Large intestine (tissue), 3 donors: Measurements from ENCODE around the gene SLX1A. TPM values are rescaled to one million over a fixed set of nuclear protein-coding genes. Genes with fewer than 3 reads are reported as not detected.
"Not testable (repeated sequence)": the region's sequence is repeated elsewhere in the genome, so short reads cannot be mapped to it uniquely, and the experiment has no call there.

Experiments
- DNase-seq, 2 donors: peaks; one replicate each; pipeline versions ENCODE4 v3.0.0 to v3.0.0-alpha.2; 2013
- H3K27ac ChIP-seq: one replicate; pipeline ENCODE4 v1.5.1; 2013; ENCODE audit warnings: low read length
- H3K27me3 ChIP-seq: 2 replicates; pipeline ENCODE4 v1.6.1; 2013; ENCODE audit warnings: low read length; ENCODE audit not compliant: control insufficient read depth, insufficient read depth
- H3K36me3 ChIP-seq: 2 replicates; pipeline ENCODE4 v1.6.1; 2013; ENCODE audit warnings: low read length; ENCODE audit not compliant: control insufficient read depth, insufficient read depth
- H3K4me1 ChIP-seq: one replicate; pipeline ENCODE4 v1.6.1; 2013; ENCODE audit warnings: low read length; ENCODE audit not compliant: control insufficient read depth, insufficient read depth
- H3K4me3 ChIP-seq: one replicate; pipeline ENCODE4 v1.5.1; 2013; ENCODE audit warnings: low read length
- H3K9me3 ChIP-seq: one replicate; pipeline ENCODE4 v1.6.1; 2013; ENCODE audit warnings: mild to moderate bottlenecking, low read depth, low read length, moderate library complexity; ENCODE audit not compliant: control insufficient read depth
- WGBS: methylation state at CpG from one replicate; pipeline ENCODE4 v1.1.5; 2013; ENCODE audit warnings: low lambda C conversion rate; ENCODE audit not compliant: insufficient coverage; 5-methylcytosine and 5-hydroxymethylcytosine counted together
- polyA plus RNA-seq: library from polyadenylated mRNA; unstranded; fragments of 120-200 nt; gene quantifications from one replicate; pipeline ENCODE4 v1.2.1, GENCODE V29; 2013

SLX1A gene
- polyA plus RNA-seq, 1 donor = 74.9 TPM

DNA sequence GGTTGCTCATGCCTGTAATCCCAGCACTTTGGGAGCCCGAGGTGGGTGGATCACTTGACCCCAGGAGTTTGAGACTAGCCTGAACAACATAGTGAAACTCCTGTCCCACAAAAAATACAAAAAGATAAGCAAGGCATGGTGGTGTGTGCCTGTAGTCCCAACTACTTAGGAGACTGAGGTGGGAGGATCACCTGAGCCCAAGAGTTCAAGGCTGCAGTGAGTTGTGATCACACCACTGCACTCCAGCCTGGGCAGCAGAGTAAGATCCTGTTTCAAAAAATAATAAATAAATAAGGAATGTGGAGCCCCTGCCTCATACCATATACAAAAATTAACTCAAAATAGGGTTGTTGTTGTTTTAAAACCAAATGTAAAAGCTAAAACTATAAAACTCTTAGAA, 36.5 kb upstream of the SLX1A start:
- no peaks in the 10 kb centered on the region for H3K4me1 ChIP-seq
- no peaks in the 10 kb centered on the region for H3K36me3 ChIP-seq
- DNase-seq = no peak
- H3K27ac ChIP-seq = no peak overlapping the region
- no peaks in the 10 kb centered on the region for H3K27me3 ChIP-seq
- H3K9me3 ChIP-seq = no peaks in the 10 kb centered on the region
- H3K4me3 ChIP-seq = no peak overlapping the region
- no CpG with 5 or more reads among the region's 1 CpG for WGBS

GRCh38 chr16:30163538-30163937, 30.1 kb upstream of the SLX1A start:
- DNase-seq = no peak
- H3K36me3 ChIP-seq = no peaks in the 10 kb centered on the region
- no peaks in the 10 kb centered on the region for H3K4me1 ChIP-seq
- no CpG with 5 or more reads among the region's 3 CpGs for WGBS
- H3K9me3 ChIP-seq = no peaks in the 10 kb centered on the region
- no peak overlapping the region for H3K4me3 ChIP-seq
- H3K27ac ChIP-seq = no peak overlapping the region
- no peaks in the 10 kb centered on the region for H3K27me3 ChIP-seq

- H3K9me3 ChIP-seq = no peaks in the 10 kb centered on the region
- H3K4me3 ChIP-seq = no peak overlapping the region
- no peak for DNase-seq
- H3K27me3 ChIP-seq = no peaks in the 10 kb centered on the region
- WGBS = no CpG with 5 or more reads among the region's 11 CpGs
- H3K4me1 ChIP-seq = no peaks in the 10 kb centered on the region
- no peak overlapping the region for H3K27ac ChIP-seq
- no peaks in the 10 kb centered on the region for H3K36me3 ChIP-seq
Measured at GRCh38 chr16:30166202-30166902, 27.3 kb upstream of the SLX1A start.

DNA sequence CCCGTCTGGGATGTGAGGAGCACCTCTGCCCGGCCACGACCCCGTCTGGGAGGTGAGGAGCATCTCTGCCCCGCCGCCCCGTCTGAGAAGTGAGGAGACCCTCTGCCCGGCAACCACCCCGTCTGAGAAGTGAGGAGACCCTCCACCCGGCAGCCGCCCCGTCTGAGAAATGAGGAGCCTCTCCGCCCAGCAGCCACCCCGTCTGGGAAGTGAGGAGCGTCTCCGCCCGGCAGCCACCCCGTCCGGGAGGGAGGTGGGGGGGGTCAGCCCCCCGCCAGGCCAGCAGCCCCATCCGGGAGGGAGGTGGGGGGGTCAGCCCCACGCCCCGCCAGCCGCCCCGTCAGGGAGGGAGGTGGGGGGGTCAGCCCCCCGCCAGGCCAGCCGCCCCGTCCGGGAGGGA, 24.9 kb upstream of the SLX1A start:
- no CpG with 5 or more reads among the region's 29 CpGs for WGBS
- H3K4me3 ChIP-seq = not testable (repeated sequence)

GRCh38 chr16:30169416-30169815, 24.3 kb upstream of the SLX1A start:
- H3K9me3 ChIP-seq, H3K4me1 ChIP-seq, H3K36me3 ChIP-seq, H3K27me3 ChIP-seq, H3K27ac ChIP-seq, H3K4me3 ChIP-seq, DNase-seq: not testable (repeated sequence)
- WGBS = no CpG with 5 or more reads among the region's 38 CpGs

More for the DNA sequence above, 24.9 kb upstream of the SLX1A start:
- H3K9me3 ChIP-seq, H3K27me3 ChIP-seq, H3K27ac ChIP-seq, DNase-seq, H3K4me1 ChIP-seq, H3K36me3 ChIP-seq: not testable (repeated sequence)

DNA sequence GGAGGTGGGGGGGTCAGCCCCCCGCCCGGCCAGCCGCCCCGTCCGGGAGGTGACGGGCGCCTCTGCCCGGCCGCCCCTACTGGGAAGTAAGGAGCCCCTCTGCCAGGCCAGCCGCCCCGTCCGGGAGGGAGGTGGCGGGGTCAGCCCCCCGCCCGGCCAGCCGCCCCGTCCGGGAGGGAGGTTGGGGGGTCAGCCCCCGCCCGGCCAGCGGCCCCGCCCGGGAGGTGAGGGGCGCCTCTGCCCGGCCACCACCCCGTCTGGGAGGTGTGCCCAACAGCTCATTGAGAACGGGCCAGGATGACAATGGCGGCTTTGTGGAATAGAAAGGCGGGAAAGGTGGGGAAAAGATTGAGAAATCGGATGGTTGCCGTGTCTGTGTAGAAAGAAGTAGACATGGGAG, 23.5 kb upstream of the SLX1A start:
- WGBS = no CpG with 5 or more reads among the region's 31 CpGs
- not testable (repeated sequence) for DNase-seq

DNA sequence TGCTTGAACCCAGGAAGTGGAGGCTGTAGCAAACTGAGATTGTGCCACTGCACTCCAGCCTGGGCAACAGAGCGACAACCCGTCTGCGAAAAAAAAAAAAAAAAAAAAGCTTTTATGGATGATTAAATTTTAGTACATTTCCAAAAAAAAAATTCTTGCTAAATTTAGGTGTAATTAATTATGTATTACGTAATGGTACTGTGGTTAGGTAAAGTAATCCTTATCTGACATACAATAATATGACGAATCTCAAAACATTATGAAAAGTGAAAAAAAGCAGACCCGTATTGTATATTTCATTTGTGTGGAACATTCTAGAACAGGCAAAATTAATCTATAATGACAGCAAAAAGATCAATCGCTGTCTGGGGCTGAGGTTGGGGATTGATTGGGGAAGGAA, 20.6 kb upstream of the SLX1A start:
- no peaks in the 10 kb centered on the region for H3K9me3 ChIP-seq
- H3K36me3 ChIP-seq = no peaks in the 10 kb centered on the region
- no peak for DNase-seq
- H3K4me1 ChIP-seq = no peaks in the 10 kb centered on the region
- no peak overlapping the region for H3K4me3 ChIP-seq
- 100% methylated on average over 3 of the region's 7 CpGs for WGBS
- no peak overlapping the region for H3K27ac ChIP-seq
- no peaks in the 10 kb centered on the region for H3K27me3 ChIP-seq

More for the DNA sequence above, 23.5 kb upstream of the SLX1A start:
- H3K36me3 ChIP-seq, H3K4me1 ChIP-seq, H3K27ac ChIP-seq, H3K27me3 ChIP-seq, H3K4me3 ChIP-seq, H3K9me3 ChIP-seq: not testable (repeated sequence)

DNA sequence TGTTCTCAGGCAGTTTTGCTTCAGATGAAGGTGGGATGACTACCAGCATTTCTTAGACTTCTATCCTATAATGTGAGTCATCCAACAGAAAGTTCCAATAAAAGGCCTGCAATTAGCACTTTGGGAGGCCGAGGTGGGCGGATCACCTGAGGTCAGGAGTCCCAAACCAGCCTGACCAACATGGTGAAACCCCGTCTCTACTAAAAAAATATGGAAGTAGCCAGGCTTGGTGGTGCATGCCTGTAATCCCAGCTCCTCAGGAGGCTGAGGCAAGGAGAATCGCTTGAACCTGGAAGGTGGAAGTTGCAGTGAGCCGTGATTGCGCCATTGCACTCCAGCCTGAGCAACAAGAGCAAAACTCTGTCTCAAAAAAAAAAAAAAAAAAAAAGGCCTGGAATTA, 16.8 kb upstream of the SLX1A start:
- not testable (repeated sequence) for H3K27me3 ChIP-seq, H3K9me3 ChIP-seq, H3K4me3 ChIP-seq, DNase-seq, H3K36me3 ChIP-seq, H3K4me1 ChIP-seq, H3K27ac ChIP-seq
- WGBS = no CpG with 5 or more reads among the region's 6 CpGs

DNA sequence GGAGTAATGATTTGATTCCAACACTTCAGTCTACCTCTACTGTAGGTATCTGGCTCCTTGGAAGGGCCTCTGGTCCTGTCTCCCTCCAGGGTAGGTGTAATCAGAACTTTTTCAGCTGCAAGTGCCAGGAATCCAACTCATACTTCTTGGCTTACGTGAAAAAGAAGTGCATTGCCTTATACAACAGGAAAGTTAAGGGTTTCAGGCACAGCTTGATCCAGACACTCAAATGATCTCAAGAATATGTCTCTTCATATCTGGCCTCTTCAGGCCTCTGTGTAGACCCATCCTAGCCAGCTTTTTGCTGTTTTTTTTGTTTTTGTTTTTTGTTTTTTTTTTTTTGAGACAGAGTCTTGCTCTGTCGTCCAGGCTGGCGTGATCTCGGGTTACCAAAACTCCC, 14.5 kb upstream of the SLX1A start:
- Histone ChIP-seq H3K27ac (no peak overlapping the region), H3K36me3 (no peaks in the 10 kb centered on the region), H3K27me3 (peaks cover under 1% of the 10 kb centered on the region), H3K4me3 (no peak overlapping the region), H3K4me1 (peaks cover 16% of the 10 kb centered on the region), H3K9me3 (no peaks in the 10 kb centered on the region)
- no peak for DNase-seq
- WGBS = no CpG with 5 or more reads among the region's 4 CpGs

- Histone ChIP-seq H3K4me3 (no peak overlapping the region), H3K27me3 (peaks cover 6% of the 10 kb centered on the region), H3K27ac (no peak overlapping the region), H3K4me1 (peaks cover 20% of the 10 kb centered on the region), H3K9me3 (no peaks in the 10 kb centered on the region), H3K36me3 (no peaks in the 10 kb centered on the region)
- no peak for DNase-seq
- 100% methylated on average over 1 of the region's 9 CpGs for WGBS
Measured at GRCh38 chr16:30179931-30180330, 13.7 kb upstream of the SLX1A start.

GRCh38 chr16:30180741-30181140, 12.9 kb upstream of the SLX1A start:
- no peak overlapping the region for H3K4me3 ChIP-seq
- peaks cover 20% of the 10 kb centered on the region for H3K4me1 ChIP-seq
- no peak overlapping the region for H3K27ac ChIP-seq
- no CpG with 5 or more reads among the region's 3 CpGs for WGBS
- H3K27me3 ChIP-seq = peaks cover 7% of the 10 kb centered on the region
- no peaks in the 10 kb centered on the region for H3K36me3 ChIP-seq
- DNase-seq = no peak
- H3K9me3 ChIP-seq = no peaks in the 10 kb centered on the region
